NCI-H2227 (cell line): ENCODE results near the gene CTCF.

Source experiments
- DNase-seq: peaks from one replicate; lab custom pipeline; 2025; ENCODE audit not compliant: unreplicated experiment; lab: John Stamatoyannopoulos, UW

The CTCF gene

DNA sequence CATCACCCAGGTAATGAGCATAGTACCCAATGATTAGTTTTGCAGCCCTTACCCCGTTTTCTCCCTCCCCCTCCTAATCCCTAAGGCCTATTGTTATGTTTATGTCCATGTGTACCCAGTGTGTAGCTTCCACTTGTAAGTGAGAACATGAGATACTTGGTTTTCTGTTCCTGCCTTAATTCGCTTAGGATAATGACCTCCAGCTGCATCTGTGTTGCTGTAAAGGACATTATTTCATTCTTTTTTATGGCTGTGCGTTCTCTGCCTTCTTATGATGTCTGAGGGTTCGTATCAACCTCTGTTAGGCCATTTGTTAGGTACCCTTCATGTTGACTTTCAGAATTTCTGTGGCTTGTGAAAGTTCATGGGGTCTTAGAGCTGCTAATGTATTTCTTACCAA is 31.0 kb downstream of the CTCF start:
- DNase-seq: no peak

DNA sequence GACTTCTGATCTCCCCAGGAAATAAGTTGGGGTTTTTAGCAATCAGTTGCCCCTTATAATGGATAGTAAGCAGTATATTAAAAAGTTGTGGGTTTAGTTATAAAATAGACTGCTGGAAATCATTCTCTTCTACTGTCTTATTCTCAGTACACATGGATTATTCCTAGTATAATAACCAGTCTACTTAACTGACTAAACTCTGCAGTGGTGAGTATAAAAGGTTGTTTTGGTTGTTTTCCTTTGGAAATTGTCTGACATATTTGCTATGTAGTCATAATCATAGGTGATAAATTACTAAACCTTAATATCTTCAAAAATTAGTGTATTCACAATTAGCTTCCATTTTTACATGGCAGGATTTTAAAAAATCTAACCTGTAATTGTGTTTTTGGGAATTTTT is 31.4 kb downstream of the CTCF start:
- no peak for DNase-seq

DNA sequence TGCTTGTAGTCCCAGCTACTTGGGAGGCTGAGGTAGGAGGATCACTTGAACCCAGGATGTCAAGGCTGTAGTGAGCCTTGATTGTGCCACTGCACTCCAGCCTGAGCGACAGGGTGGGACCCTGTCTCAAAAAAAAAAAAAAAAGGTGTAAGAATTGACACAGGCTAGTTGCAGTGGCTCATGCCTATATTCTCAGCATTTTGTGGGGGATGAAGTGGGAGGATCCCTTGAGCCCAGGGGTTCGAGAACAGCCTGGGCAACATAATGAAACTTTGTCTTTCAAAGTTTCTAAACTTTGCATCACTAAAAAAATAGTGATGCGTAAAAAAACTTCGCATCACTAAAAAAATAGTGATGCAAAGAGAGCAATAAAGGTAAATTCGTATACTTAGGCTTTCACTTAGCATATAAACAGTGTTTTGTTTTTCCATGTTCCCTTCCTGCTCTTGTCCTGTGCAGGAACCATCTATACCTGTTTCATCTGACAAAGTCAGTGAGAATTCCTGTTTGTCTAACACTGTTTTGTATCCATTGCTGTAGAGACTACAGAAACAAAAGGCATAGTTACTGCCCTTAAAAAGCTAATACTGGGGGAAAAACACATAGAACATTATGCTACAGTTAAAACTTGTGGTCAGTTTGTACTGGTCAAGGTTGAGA is 32.1 kb downstream of the CTCF start:
- DNase-seq: no peak

DNA sequence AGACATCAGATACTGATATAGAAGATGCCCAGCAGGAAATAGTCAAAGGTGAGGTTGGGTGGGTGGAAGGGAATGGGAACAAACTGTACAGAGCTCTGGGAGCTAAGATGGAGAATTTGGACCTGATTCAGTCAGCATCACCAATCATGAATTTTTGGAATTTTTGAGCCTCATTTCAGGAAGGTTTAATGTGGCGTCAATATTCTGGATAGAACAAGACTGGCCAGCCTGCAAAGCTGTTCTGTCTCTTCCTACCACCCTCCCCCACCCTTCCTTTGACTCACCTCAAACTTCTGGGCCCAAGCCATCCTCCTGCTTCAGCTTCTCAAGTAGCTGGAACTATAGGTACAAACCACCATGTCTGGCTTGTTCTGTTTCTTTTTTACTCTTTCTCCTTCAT is 32.6 kb downstream of the CTCF start:
- no peak for DNase-seq

DNA sequence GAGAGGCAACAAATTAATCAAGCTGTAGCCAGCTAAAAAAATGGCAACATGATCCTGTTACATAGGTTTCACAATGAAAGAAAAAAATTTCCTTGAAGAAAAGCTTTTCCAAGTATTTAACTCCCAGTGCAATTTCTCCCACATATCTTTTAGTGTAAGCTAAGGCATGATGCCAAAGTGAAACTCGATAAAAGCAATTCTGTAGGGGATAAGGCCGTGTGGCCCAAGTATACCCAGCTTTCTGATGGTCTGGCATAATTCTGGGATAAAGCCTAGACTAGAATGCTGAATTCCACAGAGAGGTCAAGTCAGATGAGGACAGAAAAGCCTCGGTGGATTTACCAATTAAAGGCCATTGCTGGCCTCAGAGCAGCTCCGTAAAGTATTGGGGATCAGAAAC is 36.2 kb downstream of the CTCF start:
- DNase-seq: no peak

DNA sequence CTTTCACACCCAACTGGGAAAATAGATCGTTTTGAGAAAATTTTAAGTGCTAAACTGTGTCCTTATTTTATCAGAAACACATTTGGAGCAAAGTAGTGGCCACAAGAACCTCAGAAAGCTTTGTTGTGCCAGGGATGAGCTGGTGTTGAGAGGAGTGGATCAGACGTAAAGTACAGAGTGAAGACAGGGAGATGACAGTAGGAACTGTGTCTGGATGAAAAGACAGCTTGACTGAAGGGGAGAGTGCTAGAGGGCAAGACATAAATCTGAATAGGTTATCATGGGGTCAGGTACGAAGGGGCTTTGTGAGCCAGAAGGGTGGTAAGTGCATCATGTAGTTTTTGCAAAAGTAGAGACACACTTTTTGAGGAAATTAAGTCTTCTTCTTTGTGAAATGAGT is 43.3 kb downstream of the CTCF start:
- DNase-seq: no peak

DNA sequence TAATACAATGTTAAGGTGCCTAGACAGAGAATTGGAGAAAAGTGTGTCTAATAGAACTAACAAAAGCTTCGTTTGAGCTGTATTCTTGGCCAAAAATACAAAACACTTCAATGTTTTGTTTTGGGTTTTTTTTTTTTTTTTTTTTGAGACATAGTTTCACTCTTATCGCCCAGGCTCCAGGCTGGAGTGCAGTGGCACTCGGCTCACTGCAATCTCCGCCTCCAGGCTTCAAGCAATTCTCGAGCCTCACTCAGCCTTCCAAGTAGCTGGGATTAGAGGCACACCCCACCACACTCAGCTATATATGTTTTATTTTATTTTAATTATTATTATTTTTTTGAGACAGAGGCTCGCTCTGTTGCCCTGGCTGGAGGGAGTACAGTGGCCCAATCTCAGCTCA is 44.3 kb downstream of the CTCF start:
- DNase-seq: no peak

DNA sequence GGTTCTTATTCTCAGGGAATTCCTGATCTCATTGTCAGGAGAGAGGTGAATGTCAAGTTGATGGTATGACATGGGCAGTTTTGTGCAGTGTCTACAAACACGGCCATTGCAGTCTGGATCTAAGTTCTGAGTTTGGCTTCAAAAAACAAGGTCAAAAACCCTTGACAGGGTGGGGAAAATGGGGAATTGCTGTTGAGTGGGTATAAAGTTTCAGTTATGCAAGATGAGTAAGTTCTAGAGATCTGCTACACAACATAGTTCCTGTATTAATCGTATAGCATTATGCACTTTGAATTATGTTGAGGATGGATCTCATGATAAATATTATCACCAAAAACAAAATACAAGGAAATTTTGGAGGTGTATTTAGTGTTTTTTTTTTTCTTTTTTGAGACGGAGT is 46.0 kb downstream of the CTCF start:
- DNase-seq: no peak

DNA sequence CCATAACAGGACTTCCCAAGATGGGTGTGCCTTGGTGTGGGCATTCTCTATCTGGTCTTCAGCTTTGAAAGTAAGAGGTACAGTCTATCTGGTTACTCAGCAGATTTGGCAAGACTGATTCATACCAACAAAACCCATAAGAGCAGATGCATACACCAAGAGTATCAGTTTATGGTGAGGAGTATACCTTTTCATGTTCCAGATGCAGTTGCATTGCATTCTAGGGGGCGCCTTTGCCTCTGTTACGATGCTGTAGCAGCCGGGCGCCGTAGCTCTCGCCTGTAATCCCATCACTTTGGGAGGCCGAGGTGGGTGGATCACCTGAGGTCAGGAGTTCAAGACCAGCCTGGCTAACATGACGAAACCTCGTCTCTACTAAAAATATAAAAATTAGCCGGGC is 51.5 kb downstream of the CTCF start:
- DNase-seq: peak; percentile 5

DNA sequence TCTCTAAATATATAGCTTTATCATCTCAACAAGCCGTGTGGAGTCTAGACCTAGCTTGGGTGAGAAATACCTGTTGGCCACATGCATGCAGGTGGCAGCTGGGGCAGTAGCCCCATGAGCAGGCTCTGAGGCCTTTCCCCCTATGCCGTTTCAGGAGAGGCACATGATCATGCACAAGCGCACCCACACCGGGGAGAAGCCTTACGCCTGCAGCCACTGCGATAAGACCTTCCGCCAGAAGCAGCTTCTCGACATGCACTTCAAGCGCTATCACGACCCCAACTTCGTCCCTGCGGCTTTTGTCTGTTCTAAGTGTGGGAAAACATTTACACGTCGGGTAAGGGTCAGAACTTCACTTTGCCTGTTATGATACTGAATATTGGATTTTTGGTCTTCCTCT is 65.9 kb downstream of the CTCF start:
- no peak for DNase-seq

DNA sequence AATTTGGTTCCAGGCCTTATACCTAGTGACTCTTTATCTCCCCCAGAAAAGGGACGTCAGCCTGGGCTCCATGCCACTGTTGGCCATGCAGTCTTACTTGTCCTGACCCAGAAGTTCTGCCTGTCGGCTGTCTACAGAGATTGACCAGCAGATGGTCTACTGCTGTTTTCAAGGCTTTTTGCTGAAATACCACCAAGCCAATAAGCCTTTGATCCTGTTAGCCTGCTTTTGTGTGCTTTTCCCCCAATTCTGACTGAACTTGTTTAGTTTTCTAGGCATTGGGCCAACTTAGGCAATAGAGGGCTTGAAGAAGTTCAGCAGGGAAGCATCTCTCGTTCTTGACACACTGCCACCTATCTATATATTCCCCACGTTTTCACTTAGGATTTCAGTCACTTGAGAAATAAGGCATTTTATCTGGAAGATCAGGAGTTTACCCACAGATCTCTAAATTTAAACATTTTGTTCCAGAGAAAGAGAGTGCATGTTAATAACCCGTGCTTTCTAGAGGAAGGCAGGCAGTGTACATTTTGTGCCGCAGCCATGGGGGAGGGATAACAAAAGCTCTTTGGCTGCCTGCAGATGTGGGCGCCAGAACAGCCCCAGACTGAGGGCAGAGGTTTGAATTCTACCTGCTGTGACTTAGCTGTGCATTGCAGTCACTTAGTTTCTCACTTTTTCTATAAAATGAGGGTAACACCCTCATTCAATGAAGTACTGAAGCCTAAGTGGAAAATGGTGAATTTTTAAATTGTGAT is 70.3 kb downstream of the CTCF start:
- no peak for DNase-seq

DNA sequence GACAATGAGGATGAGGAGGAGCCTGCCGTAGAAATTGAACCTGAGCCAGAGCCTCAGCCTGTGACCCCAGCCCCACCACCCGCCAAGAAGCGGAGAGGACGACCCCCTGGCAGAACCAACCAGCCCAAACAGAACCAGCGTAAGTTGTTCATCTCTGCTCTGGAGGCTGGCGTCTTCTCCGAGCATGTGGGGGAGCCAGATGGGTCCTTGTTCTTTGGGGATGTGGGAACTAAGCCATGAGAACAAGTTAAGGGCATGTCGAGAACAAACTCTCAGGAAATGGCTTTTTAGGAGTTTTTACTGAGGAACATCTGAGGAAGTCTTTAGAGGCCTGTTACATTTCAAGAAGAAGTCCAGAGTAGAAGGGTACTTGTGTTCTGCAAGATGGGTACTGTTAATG is 74.4 kb downstream of the CTCF start:
- DNase-seq: no peak

DNA sequence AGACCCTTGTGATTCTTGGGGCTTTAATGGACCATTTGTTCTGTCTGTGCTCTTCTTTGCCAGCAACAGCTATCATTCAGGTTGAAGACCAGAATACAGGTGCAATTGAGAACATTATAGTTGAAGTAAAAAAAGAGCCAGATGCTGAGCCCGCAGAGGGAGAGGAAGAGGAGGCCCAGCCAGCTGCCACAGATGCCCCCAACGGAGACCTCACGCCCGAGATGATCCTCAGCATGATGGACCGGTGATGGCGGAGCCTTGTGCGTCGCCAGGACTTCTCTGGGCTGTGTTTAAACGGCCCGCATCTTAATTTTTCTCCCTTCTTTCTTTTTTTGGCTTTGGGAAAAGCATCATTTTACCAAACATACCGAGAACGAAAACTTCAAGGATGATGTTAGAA is 75.3 kb downstream of the CTCF start:
- DNase-seq: no peak

DNA sequence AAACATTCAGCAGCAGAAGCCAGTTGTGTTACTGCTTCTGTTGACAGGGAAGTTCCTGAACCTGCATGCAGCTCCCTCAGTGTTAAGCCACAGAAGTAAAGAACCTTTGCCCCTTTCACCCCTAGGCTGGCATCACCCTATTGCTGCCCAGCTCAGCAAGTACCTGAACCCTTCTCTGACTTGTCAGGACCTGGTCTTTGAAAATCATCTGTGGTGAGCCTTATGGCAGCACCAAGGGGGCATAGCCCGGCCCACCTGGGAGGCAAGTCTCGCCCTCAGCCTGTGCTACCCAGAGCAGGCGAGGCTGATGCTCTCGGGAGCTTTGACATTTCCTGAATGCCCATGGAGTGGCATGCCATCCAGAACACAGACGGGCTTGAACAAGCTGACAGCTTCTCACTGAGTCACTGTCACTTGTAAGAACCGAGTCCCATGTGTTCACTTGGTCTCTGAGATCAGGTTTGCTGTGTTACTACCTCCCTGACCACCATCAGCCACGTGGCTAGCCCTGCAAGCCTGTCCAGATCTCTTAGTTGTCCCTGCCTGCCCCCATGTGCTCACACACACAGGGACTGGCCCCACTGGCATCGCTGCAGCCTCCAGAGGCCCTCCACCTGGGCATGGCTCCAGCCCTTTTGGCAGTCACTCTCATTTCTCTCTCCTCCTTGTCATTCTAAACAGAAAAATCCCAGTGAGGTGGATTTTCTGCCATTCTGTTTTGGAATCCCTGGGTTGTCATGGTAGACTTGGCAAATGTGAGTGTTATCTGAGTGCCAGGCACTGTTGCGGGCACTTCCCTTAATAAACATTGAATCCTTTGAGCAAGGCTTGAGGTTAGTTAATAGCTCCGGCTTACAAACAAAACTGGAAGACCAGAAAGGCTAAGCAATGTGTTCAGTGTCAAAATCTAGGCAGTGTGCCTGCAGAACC is 79.7 kb downstream of the CTCF start:
- no peak for DNase-seq

DNA sequence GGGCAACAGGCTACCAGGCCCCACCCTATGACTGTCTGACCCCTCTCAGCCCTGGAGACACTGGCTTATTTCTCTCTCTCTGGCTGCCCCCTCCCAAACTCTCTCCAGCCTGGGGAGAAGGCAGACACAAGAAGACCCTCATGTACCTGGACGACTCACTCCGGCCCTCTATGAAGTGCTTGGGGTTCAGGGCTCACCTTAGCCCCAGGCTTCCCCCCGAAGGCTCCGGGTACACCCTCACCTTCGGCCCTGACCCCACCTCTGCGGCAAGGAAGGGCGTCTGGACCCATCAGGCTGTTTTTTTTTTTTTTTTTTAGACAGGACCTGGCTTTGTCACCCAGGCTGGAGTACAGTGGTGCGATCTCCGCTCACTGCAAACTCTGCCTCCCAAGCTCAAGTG is 81.7 kb downstream of the CTCF start:
- DNase-seq: no peak

DNA sequence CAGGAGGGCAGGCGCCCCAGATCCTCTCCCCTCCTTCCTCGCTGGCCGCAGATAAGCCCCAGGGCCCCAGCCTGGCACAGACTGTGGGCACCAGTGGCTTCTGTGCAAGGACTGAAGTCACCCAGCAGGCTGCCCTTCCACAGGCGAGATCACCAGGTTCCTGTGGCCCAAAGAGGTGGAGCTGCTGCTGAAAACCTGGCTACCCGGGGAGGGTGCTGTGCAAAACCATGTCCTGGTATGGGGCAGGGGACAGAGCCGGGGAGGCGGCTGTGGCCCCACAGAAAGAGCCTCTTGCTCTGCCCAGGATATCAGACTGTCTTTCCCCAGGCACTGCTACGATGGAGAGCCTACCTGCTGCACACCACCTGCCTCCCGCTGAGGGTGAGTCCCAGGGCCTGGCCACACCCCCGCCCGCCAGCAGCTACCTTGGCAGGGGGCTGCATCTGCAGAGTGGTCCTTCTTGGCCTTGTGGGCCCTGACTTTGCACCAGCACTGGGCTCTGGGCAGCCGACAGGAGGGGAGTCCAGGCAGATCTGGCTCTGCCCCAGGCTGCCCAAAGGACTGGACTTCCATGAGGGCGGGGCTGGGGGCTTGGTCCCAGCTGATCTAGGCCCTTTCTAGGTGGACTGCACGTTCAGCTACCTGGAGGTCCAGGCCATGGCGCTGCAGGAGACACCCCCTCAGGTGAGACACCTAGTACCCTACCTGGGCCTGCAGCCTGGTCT is 83.2 kb downstream of the CTCF start:
- no peak for DNase-seq

DNA sequence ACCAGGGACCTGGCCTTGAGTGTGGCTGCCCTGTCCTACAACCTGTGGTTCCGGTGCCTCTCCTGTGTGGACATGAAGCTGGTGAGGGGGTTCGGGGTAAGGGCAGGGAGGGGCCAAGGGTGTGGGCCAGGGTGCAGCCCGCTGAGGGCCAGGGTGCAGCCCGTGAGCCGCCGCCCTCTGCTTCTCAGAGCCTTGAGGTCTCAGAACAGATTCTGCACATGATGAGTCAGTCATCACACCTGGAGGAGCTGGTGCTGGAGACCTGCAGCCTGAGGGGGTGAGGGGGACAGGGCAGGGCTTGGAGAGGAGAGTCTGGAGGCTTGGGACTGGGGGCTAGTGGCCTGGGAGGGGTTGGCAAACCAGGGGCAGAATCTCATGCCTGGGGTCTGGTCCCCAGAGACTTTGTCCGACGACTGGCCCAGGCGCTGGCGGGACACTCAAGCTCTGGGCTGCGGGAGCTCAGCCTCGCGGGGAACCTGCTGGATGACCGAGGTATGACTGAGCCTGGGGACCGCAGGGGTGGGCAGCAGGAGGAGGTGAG is 84.9 kb downstream of the CTCF start:
- DNase-seq: no peak

DNA sequence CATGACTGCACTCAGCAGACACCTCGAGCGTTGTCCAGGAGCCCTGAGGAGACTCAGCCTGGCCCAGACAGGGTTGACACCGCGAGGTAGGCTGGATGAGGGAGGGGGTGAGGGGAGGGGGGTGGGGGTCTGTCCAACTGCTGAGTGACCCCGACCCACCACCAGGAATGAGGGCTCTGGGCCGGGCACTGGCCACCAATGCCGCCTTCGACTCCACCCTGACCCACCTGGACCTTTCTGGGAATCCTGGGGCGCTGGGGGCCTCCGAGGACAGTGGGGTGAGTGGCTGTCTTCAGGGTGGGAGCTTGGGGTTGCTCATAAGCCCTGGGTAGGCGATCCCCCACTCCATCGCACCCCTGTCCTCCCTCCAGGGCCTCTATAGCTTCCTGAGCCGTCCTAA is 85.4 kb downstream of the CTCF start:
- DNase-seq: no peak

DNA sequence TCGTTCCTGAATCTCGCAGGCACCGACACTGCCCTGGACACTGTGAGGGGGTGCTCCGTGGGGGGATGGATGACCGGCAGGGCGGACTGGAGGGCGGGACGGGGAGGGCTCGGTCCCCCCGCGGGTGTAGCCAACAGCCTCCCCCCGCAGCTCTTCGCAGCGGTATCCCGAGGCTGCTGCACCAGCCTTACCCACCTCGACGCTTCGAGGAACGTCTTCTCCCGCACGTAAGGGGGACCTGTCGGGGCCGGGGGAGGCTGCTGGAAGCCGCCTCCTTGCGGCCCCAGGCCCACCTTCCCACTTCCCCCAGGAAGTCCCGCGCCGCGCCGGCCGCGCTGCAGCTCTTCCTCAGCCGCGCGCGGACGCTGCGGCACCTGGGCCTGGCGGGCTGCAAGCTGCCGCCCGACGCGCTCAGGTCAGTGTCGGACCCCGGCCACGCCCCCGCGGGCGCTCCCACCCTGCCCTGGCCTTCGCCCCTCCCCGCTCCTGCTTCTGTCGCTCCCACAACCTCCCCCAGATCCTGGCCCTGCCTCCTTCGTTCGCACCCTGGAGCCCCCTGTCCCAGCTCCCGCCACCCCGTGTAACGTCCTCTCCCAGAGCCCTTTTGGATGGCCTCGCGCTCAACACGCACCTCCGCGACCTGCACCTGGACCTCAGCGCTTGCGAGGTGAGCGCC is 85.9 kb downstream of the CTCF start:
- DNase-seq: no peak

DNA sequence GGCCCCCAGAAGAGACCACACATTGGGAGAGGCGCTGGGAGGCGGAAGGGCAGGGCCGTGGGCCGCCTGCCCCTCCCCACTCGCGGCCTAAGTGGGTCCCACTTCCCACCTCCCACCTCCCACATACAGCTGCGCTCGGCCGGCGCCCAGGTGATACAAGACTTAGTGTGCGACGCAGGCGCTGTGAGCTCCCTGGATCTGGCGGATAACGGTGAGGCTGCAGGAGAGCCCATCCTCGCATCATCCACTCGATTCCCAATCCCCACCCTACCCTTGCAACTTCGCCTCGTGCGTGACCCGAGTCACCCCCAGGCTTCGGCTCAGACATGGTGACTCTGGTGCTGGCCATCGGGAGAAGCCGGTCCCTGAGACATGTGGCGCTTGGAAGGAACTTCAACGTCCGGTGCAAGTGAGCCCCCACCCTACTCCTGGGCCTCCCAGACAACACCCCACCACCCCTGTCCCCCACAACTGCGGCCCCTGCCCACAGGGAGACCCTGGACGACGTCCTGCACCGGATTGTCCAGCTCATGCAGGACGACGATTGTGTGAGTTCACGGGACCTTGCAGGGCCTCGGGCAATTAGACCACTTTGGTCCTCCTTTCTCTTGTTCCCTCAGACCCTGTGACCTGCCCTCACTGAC is 86.6 kb downstream of the CTCF start:
- no peak for DNase-seq
